Uterus (tissue), 4 donors: ENCODE measurements around the gene DCP2. TPM values are rescaled to one million over a fixed set of nuclear protein-coding genes. Genes with fewer than 3 reads are reported as not detected.

Experiments
- DNase-seq, 2 donors: peaks; one replicate each; pipeline ENCODE4 v3.0.0-alpha.2; 2019 to 2020
- H3K27ac ChIP-seq, 2 donors: fragments of 200-600 bp; sonication (generic); 1 replicate in 1 of 2; 2 replicates in 1 of 2; pipeline ENCODE4 v1.5.1; 2016 to 2018
- H3K27me3 ChIP-seq, 2 donors: fragments of 200-600 bp; sonication (generic); one replicate each; pipeline ENCODE4 v1.5.1; 2018 to 2019; ENCODE audit warnings: control low read depth in 1 of 2
- H3K36me3 ChIP-seq, 2 donors: fragments of 200-600 bp; sonication (generic); one replicate each; pipeline ENCODE4 v1.5.1; 2019; ENCODE audit warnings: control low read depth in 1 of 2
- H3K4me1 ChIP-seq, 2 donors: fragments of 200-600 bp; sonication (generic); one replicate each; pipeline ENCODE4 v1.5.1; 2018 to 2019; ENCODE audit warnings: control low read depth in 1 of 2
- H3K4me3 ChIP-seq, 2 donors: fragments of 200-600 bp; sonication (generic); 1 replicate in 1 of 2; 2 replicates in 1 of 2; pipeline ENCODE4 v1.5.1; 2018 to 2019; ENCODE audit warnings: mild to moderate bottlenecking in 1 of 2
- H3K9me3 ChIP-seq, 2 donors: fragments of 200-600 bp; sonication (generic); one replicate each; pipeline ENCODE4 v1.5.1; 2019; ENCODE audit warnings: control low read depth in 1 of 2
- CTCF ChIP-seq, 4 experiments: fragments of 200-600 bp in 2 of 4; fragments of 450-650 bp in 2 of 4; sonication (generic) in 2 of 4; IDR thresholded peaks; one replicate each; pipeline ENCODE4 v1.5.1; 2016 to 2019; ENCODE audit warnings: antibody characterized with exemption in 4 of 4, mild to moderate bottlenecking in 2 of 4, moderate library complexity in 1 of 4
- POLR2A ChIP-seq, 2 donors: fragments of 450-650 bp; IDR thresholded peaks; one replicate each; pipeline ENCODE4 v1.6.1; 2016; ENCODE audit warnings: antibody characterized with exemption in 2 of 2, mild to moderate bottlenecking in 1 of 2, moderate library complexity in 1 of 2
- intact Hi-C: fragments of 100-400 bp; cut with DNase I; formaldehyde crosslinking; loops from one replicate; pipeline ENCODE4 v1.15.1; 2023; ENCODE audit warnings: low total_unique reads
- total RNA-seq, 4 donors: library from RNA; depleted of rRNA in 3 of 4; stranded (reverse); fragments of >200 nt in 3 of 4; gene quantifications; one replicate each; pipeline versions ENCODE4 v1.1.0 to v1.2.4, GENCODE V29; 2014 to 2023
- donor health status: DM: yes; HTN: yes; CAD: no.

The DCP2 gene
- total RNA-seq, 4 donors from 2014 or later, result 11.2 to 124 (median 27.6) TPM

- peak in 1 of 2 donors; percentile 29 for DNase-seq
- H3K27me3 ChIP-seq, result no peaks in the 10 kb centered on the region
- no peaks in the 10 kb centered on the region for H3K9me3 ChIP-seq
- no peaks in the 10 kb centered on the region for H3K4me1 ChIP-seq
- intact Hi-C loops, result no loop called here
- peak in 3 of 4 experiments; percentile 8 to 24 (median 11) for TF ChIP-seq CTCF (IDR thresholded peaks at IDR 0.05)
- TF ChIP-seq POLR2A (IDR thresholded peaks at IDR 0.05), result no peak
- no peaks in the 10 kb centered on the region for H3K36me3 ChIP-seq
- H3K27ac ChIP-seq, result peak overlapping the region; percentile 0 to 39
- no peak overlapping the region for H3K4me3 ChIP-seq
Observed at GRCh38 chr5:113043491-113043931, 66.9 kb downstream of the DCP2 start.

GRCh38 chr5:113044776-113045465 is 68.3 kb downstream of the DCP2 start:
- no peaks in the 10 kb centered on the region for H3K9me3 ChIP-seq
- no peaks in the 10 kb centered on the region for H3K4me1 ChIP-seq
- H3K4me3 ChIP-seq, result no peak overlapping the region
- TF ChIP-seq CTCF (IDR thresholded peaks at IDR 0.05), result no peak
- TF ChIP-seq POLR2A (IDR thresholded peaks at IDR 0.05), result no peak
- no peaks in the 10 kb centered on the region for H3K27me3 ChIP-seq
- H3K27ac ChIP-seq, result no peak overlapping the region
- H3K36me3 ChIP-seq, result no peaks in the 10 kb centered on the region
- no peak for DNase-seq
- intact Hi-C loops, result no loop called here

- peak overlapping the region in 1 of 2 donors; percentile 7 for H3K27ac ChIP-seq
- H3K9me3 ChIP-seq, result no peaks in the 10 kb centered on the region
- TF ChIP-seq CTCF (IDR thresholded peaks at IDR 0.05), result no peak
- TF ChIP-seq POLR2A (IDR thresholded peaks at IDR 0.05), result no peak
- H3K27me3 ChIP-seq, result no peaks in the 10 kb centered on the region
- no peaks in the 10 kb centered on the region for H3K36me3 ChIP-seq
- peak in 1 of 2 donors; percentile 34 for DNase-seq
- intact Hi-C loops, result no loop called here
- H3K4me1 ChIP-seq, result peaks cover 0 to 4% of the 10 kb centered on the region in 2 donors
- no peak overlapping the region for H3K4me3 ChIP-seq
Observed at GRCh38 chr5:113047234-113047633, 70.6 kb downstream of the DCP2 start.

- Histone ChIP-seq H3K9me3 (no peaks in the 10 kb centered on the region), H3K4me1 (peaks cover 0 to 4% of the 10 kb centered on the region in 2 donors), H3K4me3 (no peak overlapping the region), H3K27me3 (no peaks in the 10 kb centered on the region), H3K36me3 (no peaks in the 10 kb centered on the region), H3K27ac (no peak overlapping the region)
- TF ChIP-seq CTCF (IDR thresholded peaks at IDR 0.05), result no peak
- TF ChIP-seq POLR2A (IDR thresholded peaks at IDR 0.05), result no peak
- intact Hi-C loops, result no loop called here
- DNase-seq, result no peak
Observed at GRCh38 chr5:113047733-113048652, 71.4 kb downstream of the DCP2 start.

GRCh38 chr5:113048931-113049330 is 72.3 kb downstream of the DCP2 start:
- no peak for DNase-seq
- H3K9me3 ChIP-seq, result no peaks in the 10 kb centered on the region
- H3K36me3 ChIP-seq, result no peaks in the 10 kb centered on the region
- intact Hi-C loops, result no loop called here
- TF ChIP-seq POLR2A (IDR thresholded peaks at IDR 0.05), result no peak
- TF ChIP-seq CTCF (IDR thresholded peaks at IDR 0.05), result no peak
- no peak overlapping the region for H3K27ac ChIP-seq
- no peaks in the 10 kb centered on the region for H3K27me3 ChIP-seq
- H3K4me3 ChIP-seq, result no peak overlapping the region
- H3K4me1 ChIP-seq, result peaks cover 0 to 4% of the 10 kb centered on the region in 2 donors
